Testis (tissue), 3 donors: ENCODE results near the gene SKI. TPM values are rescaled to one million over a fixed set of nuclear protein-coding genes. Genes with fewer than 3 reads are reported as not detected.

Experiments used
- DNase-seq: peaks from one replicate; pipeline ENCODE4 v3.0.0-alpha.2; 2019
- H3K27ac ChIP-seq, 2 donors: fragments of 200-600 bp; sonication (generic); one replicate each; pipeline ENCODE4 v1.5.1; 2019
- H3K27me3 ChIP-seq: fragments of 200-600 bp; sonication (generic); one replicate; pipeline ENCODE4 v1.5.1; 2019
- H3K36me3 ChIP-seq: fragments of 200-600 bp; sonication (generic); one replicate; pipeline ENCODE4 v1.5.1; 2017; ENCODE audit warnings: low read depth; ENCODE audit errors: missing control alignments
- H3K4me1 ChIP-seq: fragments of 200-600 bp; sonication (generic); one replicate; pipeline ENCODE4 v1.5.1; 2019
- H3K4me3 ChIP-seq, 2 donors: fragments of 200-600 bp; sonication (generic); one replicate each; pipeline ENCODE4 v1.5.1; 2017 to 2019
- H3K9me3 ChIP-seq: fragments of 200-600 bp; sonication (generic); one replicate; pipeline ENCODE4 v1.5.1; 2017
- CTCF ChIP-seq, 3 experiments: fragments of 450-650 bp in 2 of 3; fragments of 200-600 bp in 1 of 3; sonication (generic) in 1 of 3; IDR thresholded peaks; one replicate each; pipeline ENCODE4 v1.5.1; 2016 to 2019; ENCODE audit warnings: antibody characterized with exemption in 3 of 3, mild to moderate bottlenecking in 2 of 3, moderate library complexity in 1 of 3
- POLR2A ChIP-seq: fragments of 450-650 bp; IDR thresholded peaks from one replicate; pipeline ENCODE4 v1.6.1; 2017; ENCODE audit warnings: antibody characterized with exemption, mild to moderate bottlenecking, moderate library complexity
- WGBS, 2 donors: methylation state at CpG; one replicate each; pipeline ENCODE4 v1.1.5; 2018; 5-methylcytosine and 5-hydroxymethylcytosine counted together
- intact Hi-C: fragments of 100-400 bp; cut with DNase I; formaldehyde crosslinking; loops from one replicate; pipeline ENCODE4 v1.15.1; 2023; ENCODE audit warnings: low total_unique reads
- polyA plus RNA-seq: library from polyadenylated mRNA; stranded (reverse); fragments of 350-450 nt; fragmentation: Illumina TruSeq; extraction: RNeasy Lipid Tissue Mini Kit (QIAGEN cat#74804); gene quantifications from one replicate; pipeline ENCODE4 v1.2.3, GENCODE V29; 2014; ENCODE audit warnings: low read depth, low replicate concordance; ENCODE audit not compliant: insufficient read depth
- total RNA-seq, 2 donors: library from RNA; depleted of rRNA; stranded (reverse); fragments of >200 nt; gene quantifications; one replicate each; pipeline ENCODE4 v1.2.3, GENCODE V29; 2016

Gene SKI
- total and polyA plus RNA-seq, 3 donors from 2014 or later, result 40.2 to 87.1 (median 85.7) TPM

DNA sequence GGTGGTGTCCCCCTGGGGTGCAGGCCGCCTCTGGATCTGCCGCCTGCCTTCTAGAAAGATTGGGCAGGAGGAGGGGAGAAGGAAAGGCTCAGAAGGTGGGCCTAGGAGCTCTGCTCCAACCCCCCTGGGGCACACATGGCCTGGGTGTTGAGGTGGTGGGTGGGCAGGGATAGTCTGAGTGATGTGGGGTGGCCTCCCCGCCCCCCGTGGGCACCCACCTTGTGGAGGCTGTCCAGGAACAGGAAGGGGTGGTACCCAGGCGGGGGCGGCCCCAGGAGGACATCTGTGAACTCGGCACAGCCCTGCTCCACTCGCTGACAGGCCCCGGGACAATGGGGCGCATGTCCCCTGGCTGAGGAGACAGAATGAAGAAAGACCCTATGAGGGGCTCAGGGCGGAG, 108.4 kb downstream of the SKI start:
- Histone ChIP-seq H3K27me3 (no peaks in the 10 kb centered on the region), H3K4me1 (no peaks in the 10 kb centered on the region), H3K27ac (no peak overlapping the region), H3K4me3 (no peak overlapping the region), H3K9me3 (no peaks in the 10 kb centered on the region), H3K36me3 (no peaks in the 10 kb centered on the region)
- intact Hi-C loops, result loop anchor here (10.0 kb wide), 1 partner anchor 48 kb away; no protein-coding TSS in a partner anchor
- 79 to 93% methylated on average over 7 to 10 of the region's 11 CpGs for WGBS, 2 donors
- no peak for TF ChIP-seq CTCF (IDR thresholded peaks at IDR 0.05)
- no peak for TF ChIP-seq POLR2A
- no peak for DNase-seq

- TF ChIP-seq CTCF (IDR thresholded peaks at IDR 0.05), result no peak
- TF ChIP-seq POLR2A, result no peak
Measured at GRCh38 chr1:2337081-2337480, 109.0 kb downstream of the SKI start.

DNA sequence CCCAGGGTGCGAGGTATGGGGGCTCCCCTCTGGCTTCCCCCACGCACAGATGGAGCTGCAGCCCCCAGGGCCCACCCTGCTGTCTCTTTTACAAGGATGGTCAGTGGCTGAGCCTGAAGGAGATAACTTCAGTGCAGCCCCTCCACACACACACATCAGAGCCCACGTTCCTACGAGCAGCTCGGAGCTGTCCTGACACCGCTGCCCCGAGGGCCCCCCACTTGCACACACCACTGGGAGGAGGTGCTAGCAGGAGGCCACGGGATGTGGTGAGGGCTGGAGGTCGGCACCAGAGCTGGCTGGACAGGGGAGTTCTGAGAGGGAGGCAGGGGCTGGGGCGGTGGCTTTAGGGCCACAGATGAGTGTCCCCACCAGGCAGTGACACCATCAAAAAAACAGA, 109.4 kb downstream of the SKI start:
- intact Hi-C loops, result loop anchor here (10.0 kb wide), 1 partner anchor 47 kb away; no protein-coding TSS in a partner anchor
- no peaks in the 10 kb centered on the region for H3K9me3 ChIP-seq
- H3K27me3 ChIP-seq, result no peaks in the 10 kb centered on the region
- TF ChIP-seq CTCF (IDR thresholded peaks at IDR 0.05) (no peak), POLR2A (no peak)
- no peaks in the 10 kb centered on the region for H3K4me1 ChIP-seq
- no peak for DNase-seq
- H3K4me3 ChIP-seq, result no peak overlapping the region
- 70 to 75% methylated on average over 8 to 10 of the region's 10 CpGs for WGBS, 2 donors
- H3K27ac ChIP-seq, result no peak overlapping the region
- H3K36me3 ChIP-seq, result no peaks in the 10 kb centered on the region

More at GRCh38 chr1:2337081-2337480, 109.0 kb downstream of the SKI start:
- WGBS, 2 donors, result 92 to 94% methylated on average over 13 to 14 of the region's 23 CpGs
- Histone ChIP-seq H3K27ac (no peak overlapping the region), H3K27me3 (no peaks in the 10 kb centered on the region), H3K4me3 (no peak overlapping the region), H3K36me3 (no peaks in the 10 kb centered on the region), H3K9me3 (no peaks in the 10 kb centered on the region), H3K4me1 (no peaks in the 10 kb centered on the region)
- intact Hi-C loops, result loop anchor here (10.0 kb wide), 1 partner anchor 48 kb away; no protein-coding TSS in a partner anchor
- no peak for DNase-seq

DNA sequence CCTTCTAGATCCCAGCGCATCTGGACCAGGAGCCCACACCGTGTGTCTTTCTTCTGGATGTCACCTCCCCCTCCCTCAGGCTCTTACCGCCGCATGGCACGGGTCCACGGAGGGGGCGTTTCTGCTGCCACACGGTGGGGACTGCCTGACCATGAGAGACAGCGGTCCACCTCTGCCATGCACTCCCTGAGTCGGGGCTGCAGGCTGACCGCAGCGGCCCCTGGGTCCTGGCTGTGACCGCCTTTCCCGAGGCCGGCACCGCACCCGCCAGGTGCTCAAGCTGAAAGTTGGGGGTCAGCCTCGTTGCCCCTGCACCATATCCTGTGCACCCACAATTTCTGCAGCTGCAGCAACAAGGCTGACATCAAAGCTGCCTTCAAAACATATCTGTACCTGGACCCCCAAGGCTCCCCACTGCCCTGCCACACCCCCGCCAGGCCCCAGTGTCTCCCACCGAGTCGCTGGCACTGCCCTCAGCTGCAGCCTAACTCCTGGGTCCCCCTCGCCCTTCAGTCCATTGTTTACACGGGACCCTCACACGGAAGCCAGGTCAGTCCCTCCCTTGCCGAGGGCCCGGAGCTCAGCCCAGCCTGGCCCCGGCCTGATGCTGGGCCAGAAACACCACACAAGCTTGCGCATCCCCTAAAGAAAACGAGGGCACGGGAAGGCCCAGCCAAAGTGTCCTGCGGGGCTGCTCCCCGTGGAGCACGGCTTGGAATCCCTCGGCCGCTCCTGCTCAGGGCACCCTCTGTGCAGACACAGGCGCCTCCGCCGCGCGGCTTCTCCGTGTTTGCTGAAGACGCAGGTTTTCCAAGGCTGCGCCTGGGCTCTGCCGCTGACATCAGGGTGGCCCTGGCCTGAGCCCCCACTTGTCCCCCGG, 111.3 kb downstream of the SKI start:
- 88 to 89% methylated on average over 38 to 44 of the region's 45 CpGs for WGBS, 2 donors
- DNase-seq, result no peak
- Histone ChIP-seq H3K36me3 (no peaks in the 10 kb centered on the region), H3K4me1 (no peaks in the 10 kb centered on the region), H3K4me3 (no peak overlapping the region), H3K9me3 (no peaks in the 10 kb centered on the region), H3K27me3 (no peaks in the 10 kb centered on the region), H3K27ac (no peak overlapping the region)
- TF ChIP-seq POLR2A, result no peak
- no peak for TF ChIP-seq CTCF (IDR thresholded peaks at IDR 0.05)
- intact Hi-C loops, result loop anchor here (10.0 kb wide), 1 partner anchor 45 kb away; no protein-coding TSS in a partner anchor
